Glutamatergic neuron (in vitro differentiated cells): ENCODE data around the gene RAB40AL. TPM values are rescaled to one million over a fixed set of nuclear protein-coding genes. Genes with fewer than 3 reads are reported as not detected.
A peak's percentile ranks its signal among the peaks of the same experiment; 100 is the strongest.

ENCODE experiments used
- DNase-seq: peaks from one replicate; pipeline ENCODE4 v3.0.0; 2022
- H3K27ac Mint-ChIP-seq: one replicate; pipeline ENCODE4 v1.8.0; 2020; ENCODE audit warnings: mild to moderate bottlenecking, mixed read lengths, inconsistent platforms; ENCODE audit not compliant: unreplicated experiment
- H3K27me3 Mint-ChIP-seq: one replicate; pipeline ENCODE4 v1.8.0; 2020; ENCODE audit warnings: mild to moderate bottlenecking, moderate library complexity, mixed read lengths, inconsistent platforms; ENCODE audit not compliant: unreplicated experiment
- H3K36me3 Mint-ChIP-seq: one replicate; pipeline ENCODE4 v1.8.0; 2020; ENCODE audit warnings: mild to moderate bottlenecking, mixed read lengths, inconsistent platforms; ENCODE audit not compliant: unreplicated experiment
- H3K4me1 Mint-ChIP-seq: one replicate; pipeline ENCODE4 v1.8.0; 2020; ENCODE audit warnings: mild to moderate bottlenecking, low read depth, mixed read lengths, inconsistent platforms; ENCODE audit not compliant: unreplicated experiment
- H3K4me3 Mint-ChIP-seq: one replicate; pipeline ENCODE4 v1.8.0; 2020; ENCODE audit warnings: mild to moderate bottlenecking, mixed read lengths, inconsistent platforms; ENCODE audit not compliant: unreplicated experiment
- H3K9me3 Mint-ChIP-seq: one replicate; pipeline ENCODE4 v1.8.0; 2020; ENCODE audit warnings: mild to moderate bottlenecking, moderate library complexity, mixed read lengths, inconsistent platforms; ENCODE audit not compliant: unreplicated experiment
- total RNA-seq: library from RNA; stranded (reverse); fragmentation: NEBNext Ultra II Directional; extraction: Animal tissue kit (Norgen Biotek cat#: 25700); gene quantifications from one replicate; pipeline ENCODE4 v1.2.1, GENCODE V29; 2021; ENCODE audit not compliant: unreplicated experiment
- TF ChIP-seq, protein P1 (sequence below): fragments of 200-600 bp; sonication (generic); IDR thresholded peaks from one replicate; pipeline ENCODE4 v1.5.0; 2021; ENCODE audit not compliant: partially characterized antibody, unreplicated experiment

RAB40AL gene
- total RNA-seq, 1 donor from 2014 or later: 1.8 TPM

DNA sequence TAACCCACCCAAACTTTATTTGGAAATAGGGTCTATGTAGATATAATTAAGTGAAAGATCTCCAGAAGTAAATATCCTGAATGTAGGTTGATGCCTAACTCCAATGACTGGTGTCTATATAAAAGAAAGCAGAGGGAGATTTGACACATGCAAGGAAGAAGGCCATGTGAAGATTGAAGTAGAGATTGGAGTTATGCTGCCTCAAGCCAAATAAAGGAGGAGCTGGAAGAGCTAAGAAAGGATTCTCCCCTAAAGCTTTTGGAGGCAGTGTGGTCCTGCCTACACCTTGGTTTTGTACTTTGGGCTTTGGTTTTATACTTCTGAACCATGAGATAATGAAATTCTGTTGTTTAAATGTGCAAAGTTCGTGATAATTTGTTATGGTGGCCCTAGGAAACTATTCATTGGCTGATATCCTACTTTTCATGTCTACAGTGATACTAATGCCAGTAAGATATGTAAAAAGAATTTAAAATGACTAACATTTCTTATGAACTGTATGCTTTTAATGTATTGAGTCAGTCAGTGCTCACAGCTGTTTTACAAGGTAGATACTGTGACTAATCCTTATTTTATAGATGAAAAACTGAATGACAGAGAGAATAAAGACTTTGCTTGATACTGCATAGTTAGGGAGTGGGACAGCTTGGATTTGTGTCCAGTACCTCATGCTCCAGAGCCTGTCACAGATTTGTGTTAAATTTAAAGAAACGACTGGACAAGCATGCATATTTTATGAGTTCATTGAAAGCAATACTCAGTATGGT is 5.9 kb upstream of the RAB40AL start:
- Mint-ChIP-seq H3K4me1 (no peaks in the 10 kb centered on the region), H3K4me3 (no peak overlapping the region), H3K27me3 (no peaks in the 10 kb centered on the region), H3K36me3 (no peaks in the 10 kb centered on the region), H3K27ac (no peak overlapping the region), H3K9me3 (peaks cover 3% of the 10 kb centered on the region)
- no peak for DNase-seq
- TF ChIP-seq, protein P1, sequence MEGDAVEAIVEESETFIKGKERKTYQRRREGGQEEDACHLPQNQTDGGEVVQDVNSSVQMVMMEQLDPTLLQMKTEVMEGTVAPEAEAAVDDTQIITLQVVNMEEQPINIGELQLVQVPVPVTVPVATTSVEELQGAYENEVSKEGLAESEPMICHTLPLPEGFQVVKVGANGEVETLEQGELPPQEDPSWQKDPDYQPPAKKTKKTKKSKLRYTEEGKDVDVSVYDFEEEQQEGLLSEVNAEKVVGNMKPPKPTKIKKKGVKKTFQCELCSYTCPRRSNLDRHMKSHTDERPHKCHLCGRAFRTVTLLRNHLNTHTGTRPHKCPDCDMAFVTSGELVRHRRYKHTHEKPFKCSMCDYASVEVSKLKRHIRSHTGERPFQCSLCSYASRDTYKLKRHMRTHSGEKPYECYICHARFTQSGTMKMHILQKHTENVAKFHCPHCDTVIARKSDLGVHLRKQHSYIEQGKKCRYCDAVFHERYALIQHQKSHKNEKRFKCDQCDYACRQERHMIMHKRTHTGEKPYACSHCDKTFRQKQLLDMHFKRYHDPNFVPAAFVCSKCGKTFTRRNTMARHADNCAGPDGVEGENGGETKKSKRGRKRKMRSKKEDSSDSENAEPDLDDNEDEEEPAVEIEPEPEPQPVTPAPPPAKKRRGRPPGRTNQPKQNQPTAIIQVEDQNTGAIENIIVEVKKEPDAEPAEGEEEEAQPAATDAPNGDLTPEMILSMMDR: no peak

DNA sequence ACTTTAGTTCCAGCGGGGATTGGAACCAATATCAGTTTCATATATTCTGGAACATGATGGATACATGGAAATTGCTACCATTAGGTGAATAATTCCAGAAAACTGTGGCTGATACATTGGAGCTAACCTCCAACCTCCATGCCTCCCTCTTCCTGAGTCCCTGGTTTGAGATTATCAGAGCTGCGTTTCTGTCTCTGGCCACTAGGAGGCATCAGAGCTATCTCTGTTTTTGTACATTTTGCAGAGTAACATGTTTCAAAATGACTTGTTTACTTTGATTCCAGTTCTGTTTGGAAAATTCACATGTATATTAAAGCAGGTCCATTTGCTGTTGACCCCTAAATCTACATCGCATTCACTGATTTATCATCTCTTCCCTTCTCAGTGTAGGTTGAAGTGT is 2.4 kb upstream of the RAB40AL start:
- peak; percentile 30 for DNase-seq
- no peaks in the 10 kb centered on the region for H3K4me1 Mint-ChIP-seq
- H3K36me3 Mint-ChIP-seq: no peaks in the 10 kb centered on the region
- TF ChIP-seq, protein P1: peak; percentile 70
- no peaks in the 10 kb centered on the region for H3K27me3 Mint-ChIP-seq
- H3K27ac Mint-ChIP-seq: no peak overlapping the region
- peaks cover 3% of the 10 kb centered on the region for H3K9me3 Mint-ChIP-seq
- H3K4me3 Mint-ChIP-seq: no peak overlapping the region

GRCh38 chrX:102950908-102951866 is 14.1 kb downstream of the RAB40AL start:
- Mint-ChIP-seq H3K36me3 (no peaks in the 10 kb centered on the region), H3K9me3 (peaks cover 1% of the 10 kb centered on the region), H3K27me3 (peaks cover 1% of the 10 kb centered on the region), H3K27ac (peak overlapping the region; percentile 88), H3K4me1 (no peaks in the 10 kb centered on the region), H3K4me3 (peak overlapping the region; percentile 84)
- TF ChIP-seq, protein P1: peak; percentile 46
- peak; percentile 75 for DNase-seq

GRCh38 chrX:102957751-102958150 is 20.7 kb downstream of the RAB40AL start:
- Mint-ChIP-seq H3K9me3 (peaks cover 1% of the 10 kb centered on the region), H3K4me1 (no peaks in the 10 kb centered on the region)

More at GRCh38 chrX:102957751-102958150, 20.7 kb downstream of the RAB40AL start:
- TF ChIP-seq, protein P1: no peak
- no peak overlapping the region for H3K4me3 Mint-ChIP-seq
- no peaks in the 10 kb centered on the region for H3K36me3 Mint-ChIP-seq
- H3K27ac Mint-ChIP-seq: no peak overlapping the region
- no peak for DNase-seq
- H3K27me3 Mint-ChIP-seq: no peaks in the 10 kb centered on the region
